SJSA1 (cell line): Measurements from ENCODE around the gene SMCO4. TPM values are rescaled to one million over a fixed set of nuclear protein-coding genes. Genes with fewer than 3 reads are reported as not detected.
"Not testable (repeated sequence)": the region's sequence is repeated elsewhere in the genome, so short reads cannot be mapped to it uniquely, and the experiment has no call there.

ENCODE experiments used
- DNase-seq, 2 experiments: peaks; one replicate each; pipeline ENCODE4 v3.0.0-alpha.2; 2015 to 2020; ENCODE audit warnings: low spot score in 2 of 2, low read depth in 1 of 2
- H3K27ac ChIP-seq: fragments of 250-450 bp; sonication (Bioruptor Pico); 2 replicates; pipeline ENCODE4 v1.5.1; 2020; ENCODE audit warnings: mild to moderate bottlenecking, moderate library complexity
- H3K27me3 ChIP-seq: fragments of 250-450 bp; sonication (Bioruptor Pico); replicated peaks from 2 replicates; pipeline ENCODE4 v1.5.1; 2020; ENCODE audit warnings: mild to moderate bottlenecking, moderate library complexity
- H3K36me3 ChIP-seq: fragments of 250-450 bp; sonication (Bioruptor Pico); 2 replicates; pipeline ENCODE4 v1.5.1; 2020; ENCODE audit warnings: mild to moderate bottlenecking
- H3K4me1 ChIP-seq: fragments of 250-450 bp; sonication (Bioruptor Pico); replicated peaks from 2 replicates; pipeline ENCODE4 v1.6.1; 2021; ENCODE audit warnings: mild to moderate bottlenecking
- H3K4me3 ChIP-seq: fragments of 250-450 bp; sonication (Bioruptor Pico); 2 replicates; pipeline ENCODE4 v1.5.1; 2020; ENCODE audit warnings: mild to moderate bottlenecking
- H3K9me3 ChIP-seq: fragments of 250-450 bp; sonication (Bioruptor Pico); replicated peaks from 2 replicates; pipeline ENCODE4 v1.5.1; 2020; ENCODE audit warnings: mild to moderate bottlenecking
- total RNA-seq: library from RNA; depleted of rRNA; stranded (reverse); fragments of >200 nt; shearing (Covaris generic); gene quantifications from 2 replicates; pipeline ENCODE4 v1.2.3, GENCODE V29; 2014

The SMCO4 gene
- total RNA-seq, 1 experiment from 2014 or later, result 6.8 TPM

GRCh38 chr11:93480256-93480655 lies 62.9 kb downstream of the SMCO4 start:
- Histone ChIP-seq H3K4me3 (no peak overlapping the region), H3K27me3 (no peaks in the 10 kb centered on the region), H3K27ac (no peak overlapping the region), H3K36me3 (no peaks in the 10 kb centered on the region), H3K4me1 (no peaks in the 10 kb centered on the region), H3K9me3 (no peaks in the 10 kb centered on the region)
- no peak for DNase-seq

GRCh38 chr11:93478841-93479240 lies 64.3 kb downstream of the SMCO4 start:
- no peak overlapping the region for H3K27ac ChIP-seq
- DNase-seq, result no peak
- no peaks in the 10 kb centered on the region for H3K4me1 ChIP-seq
- no peaks in the 10 kb centered on the region for H3K36me3 ChIP-seq
- no peak overlapping the region for H3K4me3 ChIP-seq
- H3K9me3 ChIP-seq, result no peaks in the 10 kb centered on the region
- no peaks in the 10 kb centered on the region for H3K27me3 ChIP-seq

DNA sequence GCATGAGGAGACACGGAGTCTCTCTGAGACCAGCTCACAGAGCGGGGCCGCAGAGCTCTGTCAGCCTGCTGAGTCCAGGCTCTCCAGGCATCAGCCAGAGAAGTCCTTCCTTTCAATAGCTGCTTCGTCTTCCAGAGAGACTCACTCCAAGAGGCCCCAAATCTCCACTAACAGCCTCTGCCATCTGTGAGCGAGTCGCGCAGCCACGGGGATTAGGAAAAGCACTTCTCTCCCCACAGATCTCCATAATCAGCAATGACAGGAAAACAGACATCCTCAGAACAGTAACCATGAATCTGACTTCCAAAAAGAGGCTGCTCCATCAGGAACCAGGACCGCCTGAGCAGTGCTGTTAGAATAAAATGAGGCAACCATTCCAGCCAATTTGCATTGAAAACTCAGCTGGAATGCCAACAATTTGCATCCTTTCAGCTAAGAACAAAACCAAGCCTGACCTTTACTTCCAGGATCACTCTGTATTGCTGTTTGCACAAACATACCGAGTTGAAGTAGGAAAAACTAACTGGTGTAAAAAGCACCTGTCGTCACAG lies 65.4 kb downstream of the SMCO4 start:
- Histone ChIP-seq H3K9me3 (no peaks in the 10 kb centered on the region), H3K36me3 (no peaks in the 10 kb centered on the region), H3K27me3 (no peaks in the 10 kb centered on the region), H3K4me3 (no peak overlapping the region), H3K4me1 (no peaks in the 10 kb centered on the region), H3K27ac (no peak overlapping the region)
- no peak for DNase-seq

DNA sequence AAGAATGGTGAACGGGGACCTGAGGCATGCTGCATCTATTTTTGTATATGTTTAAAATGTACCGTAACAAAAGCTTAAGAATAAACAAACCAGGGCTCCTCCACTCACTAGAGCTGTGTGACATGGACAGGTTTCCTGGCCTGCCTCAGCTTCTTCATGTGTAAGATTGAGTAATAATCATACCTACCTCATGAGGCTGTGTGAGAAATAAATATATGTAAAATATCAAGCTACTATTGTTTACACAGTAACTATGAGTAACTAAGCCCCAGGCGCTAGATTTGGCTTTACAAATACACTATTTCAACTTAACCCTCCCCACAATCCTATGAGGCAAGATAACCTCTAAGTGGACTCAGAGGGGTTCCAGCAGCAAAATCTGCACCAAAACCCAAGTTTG lies 66.4 kb downstream of the SMCO4 start:
- DNase-seq, result peak in 1 of 2 experiments; percentile 14
- H3K4me1 ChIP-seq, result no peaks in the 10 kb centered on the region
- no peak overlapping the region for H3K4me3 ChIP-seq
- no peaks in the 10 kb centered on the region for H3K27me3 ChIP-seq
- no peaks in the 10 kb centered on the region for H3K9me3 ChIP-seq
- no peaks in the 10 kb centered on the region for H3K36me3 ChIP-seq
- H3K27ac ChIP-seq, result no peak overlapping the region

DNA sequence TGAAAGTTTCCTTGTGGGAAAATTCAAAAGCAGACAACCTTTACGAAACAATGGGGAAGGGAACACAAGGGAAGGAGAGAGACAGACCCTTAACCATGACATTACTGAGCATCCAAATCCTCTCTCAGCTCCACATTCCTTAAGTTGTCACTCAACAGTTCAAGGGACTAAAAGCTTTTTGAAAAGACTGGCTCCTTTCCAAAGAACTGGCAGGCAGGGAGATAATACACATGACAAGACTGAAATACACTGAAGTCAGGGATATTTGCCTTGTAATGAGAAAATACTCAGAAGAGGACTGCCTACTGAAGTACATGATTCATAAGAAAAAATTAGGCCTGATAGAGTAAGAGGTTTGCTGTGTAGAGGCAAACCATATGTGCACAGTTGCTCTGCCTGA lies 69.1 kb downstream of the SMCO4 start:
- Histone ChIP-seq H3K36me3 (no peaks in the 10 kb centered on the region), H3K4me1 (no peaks in the 10 kb centered on the region), H3K9me3 (no peaks in the 10 kb centered on the region), H3K27ac (no peak overlapping the region), H3K27me3 (no peaks in the 10 kb centered on the region), H3K4me3 (no peak overlapping the region)
- no peak for DNase-seq

DNA sequence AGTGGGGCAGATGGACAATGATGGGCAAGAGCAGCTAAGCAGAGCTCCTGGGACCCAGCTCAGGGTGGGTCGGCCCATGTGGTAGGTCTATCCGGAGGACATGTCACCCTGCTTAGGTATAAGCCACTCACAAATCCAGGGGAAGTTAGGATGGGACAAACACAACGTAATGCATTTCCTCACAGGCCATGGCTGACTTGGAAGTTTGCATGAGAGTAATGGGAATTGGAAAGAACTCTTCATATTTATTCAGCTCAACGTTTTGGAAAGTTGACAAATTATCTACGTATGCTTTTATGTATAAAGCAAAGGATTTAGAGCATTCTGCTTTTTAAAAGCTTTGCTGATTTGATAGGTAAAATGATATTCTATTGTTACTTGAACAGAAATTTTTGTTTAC lies 74.9 kb downstream of the SMCO4 start:
- Histone ChIP-seq H3K9me3 (no peaks in the 10 kb centered on the region), H3K27ac (no peak overlapping the region), H3K4me3 (no peak overlapping the region), H3K4me1 (no peaks in the 10 kb centered on the region), H3K36me3 (no peaks in the 10 kb centered on the region), H3K27me3 (no peaks in the 10 kb centered on the region)
- no peak for DNase-seq

DNA sequence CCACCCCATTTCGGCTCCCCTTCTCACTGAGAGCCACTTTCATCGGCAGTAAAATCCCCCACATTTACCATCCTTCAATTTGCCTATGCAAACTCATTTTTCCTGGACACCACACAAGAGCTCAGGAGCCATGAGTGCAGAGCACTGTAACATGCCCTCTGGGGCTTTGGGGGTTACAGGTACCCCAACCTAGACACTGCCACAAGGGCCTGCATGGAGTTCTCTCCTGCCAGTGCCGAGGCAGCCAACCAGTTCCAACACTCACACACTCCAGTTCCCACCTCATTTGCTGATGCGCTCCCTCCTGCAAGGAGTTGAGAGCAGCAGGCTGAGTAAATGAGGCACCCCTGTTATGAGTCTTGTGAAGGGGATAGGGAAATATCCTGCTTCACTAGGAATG lies 76.1 kb downstream of the SMCO4 start:
- H3K9me3 ChIP-seq, result no peaks in the 10 kb centered on the region
- no peak overlapping the region for H3K27ac ChIP-seq
- no peaks in the 10 kb centered on the region for H3K4me1 ChIP-seq
- H3K4me3 ChIP-seq, result no peak overlapping the region
- no peak for DNase-seq
- H3K27me3 ChIP-seq, result no peaks in the 10 kb centered on the region
- H3K36me3 ChIP-seq, result no peaks in the 10 kb centered on the region

DNA sequence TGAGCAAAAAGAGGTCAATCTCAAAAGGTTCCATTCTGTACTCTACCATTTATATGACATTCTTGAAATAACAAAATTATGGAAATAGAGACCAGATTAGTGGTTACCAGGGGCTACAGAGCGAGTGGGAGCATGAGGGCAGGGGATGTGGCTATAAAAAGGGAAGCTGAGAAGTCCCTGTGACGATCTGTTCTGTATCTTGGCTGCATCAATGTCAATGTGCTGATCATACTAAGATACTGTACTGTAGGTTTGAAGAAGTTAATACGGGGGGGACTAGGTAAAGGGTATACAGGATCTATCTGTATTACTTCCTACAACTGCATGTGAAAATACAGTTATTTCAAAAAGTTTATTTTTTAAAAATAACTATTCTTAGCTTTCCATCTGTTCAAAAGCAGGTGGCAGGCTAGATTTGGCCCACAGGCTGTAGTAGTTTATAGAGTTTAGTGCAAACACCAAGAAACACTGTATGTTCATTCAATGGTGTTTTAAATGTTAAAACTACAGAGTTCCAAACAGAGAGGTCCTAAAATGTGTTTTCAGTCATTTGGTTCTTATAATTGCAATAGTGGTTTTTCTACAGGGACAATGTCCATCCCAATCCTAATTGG lies 78.2 kb downstream of the SMCO4 start:
- Histone ChIP-seq H3K36me3 (no peaks in the 10 kb centered on the region), H3K4me3 (no peak overlapping the region), H3K9me3 (no peaks in the 10 kb centered on the region), H3K27ac (no peak overlapping the region), H3K27me3 (no peaks in the 10 kb centered on the region), H3K4me1 (no peaks in the 10 kb centered on the region)
- no peak for DNase-seq

- not testable (repeated sequence) for DNase-seq, H3K27ac ChIP-seq, H3K4me3 ChIP-seq, H3K36me3 ChIP-seq, H3K27me3 ChIP-seq, H3K9me3 ChIP-seq, H3K4me1 ChIP-seq
These were observed 79.5 kb downstream of the SMCO4 start for GRCh38 chr11:93463666-93464065.

DNA sequence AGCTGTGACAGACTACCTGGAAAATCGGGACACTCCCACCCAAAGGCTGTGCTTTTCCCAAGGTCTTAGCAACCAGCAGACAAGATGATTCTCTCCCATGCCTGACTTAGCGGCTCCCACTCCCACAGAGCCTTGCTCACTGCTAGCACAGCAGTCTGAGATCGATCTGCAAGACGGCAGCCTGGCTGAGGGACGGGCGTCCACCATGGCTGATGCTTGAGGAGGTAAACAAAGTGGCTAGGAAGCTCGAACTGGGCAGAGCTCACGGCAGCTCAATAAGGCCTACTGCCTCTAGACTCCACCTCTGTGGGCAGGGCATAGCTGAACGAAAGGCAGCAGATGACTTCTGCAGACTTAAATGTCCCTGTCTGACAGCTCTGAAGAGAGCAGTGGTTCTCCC lies 84.9 kb downstream of the SMCO4 start:
- Histone ChIP-seq H3K4me3 (no peak overlapping the region), H3K36me3 (no peaks in the 10 kb centered on the region), H3K4me1 (no peaks in the 10 kb centered on the region), H3K27me3 (no peaks in the 10 kb centered on the region), H3K27ac (no peak overlapping the region), H3K9me3 (no peaks in the 10 kb centered on the region)
- DNase-seq, result no peak

DNA sequence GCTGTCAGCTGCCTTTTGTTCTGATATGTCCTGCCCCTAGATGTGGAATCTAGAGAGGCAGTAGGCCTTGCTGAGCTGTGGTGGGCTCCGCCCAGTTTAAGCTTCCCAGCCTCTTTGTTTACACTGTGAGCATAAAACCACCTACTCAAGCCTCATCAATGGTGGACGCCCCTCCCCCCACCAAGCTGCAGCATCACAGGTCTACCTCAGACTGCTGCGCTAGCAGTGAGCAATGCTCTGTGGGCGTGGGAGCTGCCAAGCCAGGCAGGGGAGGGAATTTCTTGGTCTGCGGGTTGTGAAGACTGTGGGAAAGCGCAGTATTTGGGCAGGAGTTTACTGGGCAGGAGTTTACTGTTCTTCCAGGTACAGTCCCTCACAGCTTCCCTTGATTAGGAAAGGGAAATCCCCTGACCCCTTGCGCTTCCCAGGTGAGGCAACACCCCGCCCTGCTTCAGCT lies 98.5 kb downstream of the SMCO4 start:
- no peaks in the 10 kb centered on the region for H3K27me3 ChIP-seq
- H3K4me3 ChIP-seq, result no peak overlapping the region
- DNase-seq, result no peak
- H3K4me1 ChIP-seq, result no peaks in the 10 kb centered on the region
- no peaks in the 10 kb centered on the region for H3K36me3 ChIP-seq
- no peaks in the 10 kb centered on the region for H3K9me3 ChIP-seq
- no peak overlapping the region for H3K27ac ChIP-seq

DNA sequence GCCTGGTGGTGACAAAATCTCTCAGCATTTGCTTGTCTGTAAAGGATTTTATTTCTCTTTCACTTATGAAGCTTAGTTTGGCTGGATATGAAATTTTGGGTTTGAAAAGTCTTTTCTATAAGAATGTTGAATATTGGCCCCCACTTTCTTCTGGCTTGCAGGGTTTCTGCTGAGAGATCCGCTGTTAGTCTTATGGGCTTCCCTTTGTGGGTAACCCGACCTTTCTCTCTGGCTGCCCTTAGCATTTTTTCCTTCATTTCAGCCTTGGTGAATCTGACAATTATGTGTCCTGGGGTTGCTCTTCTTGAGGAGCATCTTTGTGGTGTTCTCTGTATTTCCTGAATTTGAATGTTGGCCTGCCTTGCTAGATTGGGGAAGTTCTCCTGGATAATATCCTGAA lies 100.0 kb downstream of the SMCO4 start:
- not testable (repeated sequence) for H3K27me3 ChIP-seq, H3K27ac ChIP-seq, H3K4me1 ChIP-seq, H3K9me3 ChIP-seq, DNase-seq, H3K4me3 ChIP-seq, H3K36me3 ChIP-seq

- DNase-seq, result no peak
- no peaks in the 10 kb centered on the region for H3K9me3 ChIP-seq
- H3K4me3 ChIP-seq, result no peak overlapping the region
- H3K27ac ChIP-seq, result no peak overlapping the region
- H3K27me3 ChIP-seq, result no peaks in the 10 kb centered on the region
- no peaks in the 10 kb centered on the region for H3K4me1 ChIP-seq
- no peaks in the 10 kb centered on the region for H3K36me3 ChIP-seq
These were observed 110.9 kb downstream of the SMCO4 start for GRCh38 chr11:93432247-93432646.
